ENCODE measurements around the gene FAM107B. TPM values are rescaled to one million over a fixed set of nuclear protein-coding genes. Genes with fewer than 3 reads are reported as not detected.

The FAM107B gene
- total RNA-seq, 6 experiments from 2014 or later, result 18.7 to 43.8 (median 40.0) TPM

- Mint-ChIP-seq H3K27me3 (ENCODE audit: insufficient read depth) (peaks cover 15% of the 10 kb centered on the region), H3K4me1 (ENCODE audit: low read depth) (peaks cover 17% of the 10 kb centered on the region), H3K4me3 (no peak overlapping the region; the same call in 1 of the 2 replicates), H3K36me3 (ENCODE audit: low read depth) (peaks cover 6% of the 10 kb centered on the region; the same call in 1 of the 2 replicates), H3K27ac (no peak overlapping the region), H3K9me3 (no peaks in the 10 kb centered on the region)
- no peak for DNase-seq
- TF ChIP-seq CTCF (IDR thresholded peaks at IDR 0.05), result no peak
Measured at GRCh38 chr10:14698829-14699170, 75.9 kb downstream of the FAM107B start.

GRCh38 chr10:14698111-14698828, 76.4 kb downstream of the FAM107B start:
- H3K27me3 Mint-ChIP-seq (ENCODE audit: insufficient read depth), result peaks cover 11% of the 10 kb centered on the region
- H3K27ac Mint-ChIP-seq, result no peak overlapping the region
- H3K4me3 Mint-ChIP-seq, result no peak overlapping the region; the same call in 1 of the 2 replicates
- peak; percentile 79 for DNase-seq
- H3K4me1 Mint-ChIP-seq (ENCODE audit: low read depth), result peaks cover 17% of the 10 kb centered on the region
- no peak for TF ChIP-seq CTCF (IDR thresholded peaks at IDR 0.05)
- no peaks in the 10 kb centered on the region for H3K9me3 Mint-ChIP-seq
- H3K36me3 Mint-ChIP-seq (ENCODE audit: low read depth), result peaks cover 6% of the 10 kb centered on the region; the same call in 1 of the 2 replicates

GRCh38 chr10:14697281-14697680, 77.4 kb downstream of the FAM107B start:
- Mint-ChIP-seq H3K4me1 (ENCODE audit: low read depth) (peaks cover 17% of the 10 kb centered on the region), H3K4me3 (no peak overlapping the region), H3K36me3 (ENCODE audit: low read depth) (peaks cover 6% of the 10 kb centered on the region; the same call in 1 of the 2 replicates), H3K27me3 (ENCODE audit: insufficient read depth) (peaks cover 13% of the 10 kb centered on the region), H3K27ac (no peak overlapping the region), H3K9me3 (no peaks in the 10 kb centered on the region)
- no peak for TF ChIP-seq CTCF (IDR thresholded peaks at IDR 0.05)
- no peak for DNase-seq

- H3K4me3 Mint-ChIP-seq, result no peak overlapping the region
- peaks cover 6% of the 10 kb centered on the region; the same call in 1 of the 2 replicates for H3K36me3 Mint-ChIP-seq (ENCODE audit: low read depth)
- TF ChIP-seq CTCF (IDR thresholded peaks at IDR 0.05), result no peak
- H3K9me3 Mint-ChIP-seq, result no peaks in the 10 kb centered on the region
- H3K4me1 Mint-ChIP-seq (ENCODE audit: low read depth), result peaks cover 17% of the 10 kb centered on the region
- H3K27ac Mint-ChIP-seq, result no peak overlapping the region
- peaks cover 17% of the 10 kb centered on the region for H3K27me3 Mint-ChIP-seq (ENCODE audit: insufficient read depth)
- DNase-seq, result no peak
Measured at GRCh38 chr10:14696821-14697220, 77.9 kb downstream of the FAM107B start.

- no peak for TF ChIP-seq CTCF (IDR thresholded peaks at IDR 0.05)
- Mint-ChIP-seq H3K36me3 (ENCODE audit: low read depth) (peaks cover 6% of the 10 kb centered on the region; the same call in 1 of the 2 replicates), H3K9me3 (no peaks in the 10 kb centered on the region), H3K4me3 (no peak overlapping the region), H3K4me1 (ENCODE audit: low read depth) (peaks cover 17% of the 10 kb centered on the region), H3K27ac (no peak overlapping the region), H3K27me3 (ENCODE audit: insufficient read depth) (peaks cover 18% of the 10 kb centered on the region)
- DNase-seq, result no peak
Measured at GRCh38 chr10:14695847-14696480, 78.7 kb downstream of the FAM107B start.
